Uterus (tissue), 4 donors: Measurements from ENCODE around the gene NCAM2. TPM values are rescaled to one million over a fixed set of nuclear protein-coding genes. Genes with fewer than 3 reads are reported as not detected.

Source experiments
- DNase-seq, 2 donors: peaks; one replicate each; pipeline ENCODE4 v3.0.0-alpha.2; 2019 to 2020
- H3K27ac ChIP-seq, 2 donors: fragments of 200-600 bp; sonication (generic); 1 replicate in 1 of 2; 2 replicates in 1 of 2; pipeline ENCODE4 v1.5.1; 2016 to 2018
- H3K27me3 ChIP-seq, 2 donors: fragments of 200-600 bp; sonication (generic); one replicate each; pipeline ENCODE4 v1.5.1; 2018 to 2019; ENCODE audit warnings: control low read depth in 1 of 2
- H3K36me3 ChIP-seq, 2 donors: fragments of 200-600 bp; sonication (generic); one replicate each; pipeline ENCODE4 v1.5.1; 2019; ENCODE audit warnings: control low read depth in 1 of 2
- H3K4me1 ChIP-seq, 2 donors: fragments of 200-600 bp; sonication (generic); one replicate each; pipeline ENCODE4 v1.5.1; 2018 to 2019; ENCODE audit warnings: control low read depth in 1 of 2
- H3K4me3 ChIP-seq, 2 donors: fragments of 200-600 bp; sonication (generic); 1 replicate in 1 of 2; 2 replicates in 1 of 2; pipeline ENCODE4 v1.5.1; 2018 to 2019; ENCODE audit warnings: mild to moderate bottlenecking in 1 of 2
- H3K9me3 ChIP-seq, 2 donors: fragments of 200-600 bp; sonication (generic); one replicate each; pipeline ENCODE4 v1.5.1; 2019; ENCODE audit warnings: control low read depth in 1 of 2
- CTCF ChIP-seq, 4 experiments: fragments of 200-600 bp in 2 of 4; fragments of 450-650 bp in 2 of 4; sonication (generic) in 2 of 4; IDR thresholded peaks; one replicate each; pipeline ENCODE4 v1.5.1; 2016 to 2019; ENCODE audit warnings: antibody characterized with exemption in 4 of 4, mild to moderate bottlenecking in 2 of 4, moderate library complexity in 1 of 4
- POLR2A ChIP-seq, 2 donors: fragments of 450-650 bp; IDR thresholded peaks; one replicate each; pipeline ENCODE4 v1.6.1; 2016; ENCODE audit warnings: antibody characterized with exemption in 2 of 2, mild to moderate bottlenecking in 1 of 2, moderate library complexity in 1 of 2
- intact Hi-C: fragments of 100-400 bp; cut with DNase I; formaldehyde crosslinking; loops from one replicate; pipeline ENCODE4 v1.15.1; 2023; ENCODE audit warnings: low total_unique reads
- total RNA-seq, 4 donors: library from RNA; depleted of rRNA in 3 of 4; stranded (reverse); fragments of >200 nt in 3 of 4; gene quantifications; one replicate each; pipeline versions ENCODE4 v1.1.0 to v1.2.4, GENCODE V29; 2014 to 2023
- donor health status: DM: yes; HTN: yes; CAD: no.

NCAM2 gene
- total RNA-seq, 4 donors from 2014 or later: 1.2 to 214 (median 26.1) TPM

- Histone ChIP-seq H3K4me1 (no peaks in the 10 kb centered on the region), H3K27me3 (no peaks in the 10 kb centered on the region), H3K4me3 (no peak overlapping the region), H3K9me3 (no peaks in the 10 kb centered on the region), H3K36me3 (no peaks in the 10 kb centered on the region), H3K27ac (no peak overlapping the region)
- TF ChIP-seq CTCF (IDR thresholded peaks at IDR 0.05) (no peak), POLR2A (IDR thresholded peaks at IDR 0.05) (no peak)
- DNase-seq: no peak
- intact Hi-C loops: no loop called here
Observed at GRCh38 chr21:21003701-21004100, 5.5 kb downstream of the NCAM2 start.

GRCh38 chr21:21007606-21008005, 9.4 kb downstream of the NCAM2 start:
- Histone ChIP-seq H3K9me3 (no peaks in the 10 kb centered on the region), H3K27me3 (no peaks in the 10 kb centered on the region), H3K27ac (no peak overlapping the region), H3K4me3 (no peak overlapping the region), H3K36me3 (no peaks in the 10 kb centered on the region), H3K4me1 (no peaks in the 10 kb centered on the region)
- TF ChIP-seq POLR2A (IDR thresholded peaks at IDR 0.05): no peak
- no peak for TF ChIP-seq CTCF (IDR thresholded peaks at IDR 0.05)
- DNase-seq: no peak
- intact Hi-C loops: no loop called here

- TF ChIP-seq POLR2A (IDR thresholded peaks at IDR 0.05) (no peak), CTCF (IDR thresholded peaks at IDR 0.05) (no peak)
- DNase-seq: no peak
- H3K36me3 ChIP-seq: no peaks in the 10 kb centered on the region
- H3K4me1 ChIP-seq: no peaks in the 10 kb centered on the region
- intact Hi-C loops: no loop called here
- no peaks in the 10 kb centered on the region for H3K27me3 ChIP-seq
- no peak overlapping the region for H3K27ac ChIP-seq
- no peaks in the 10 kb centered on the region for H3K9me3 ChIP-seq
- no peak overlapping the region for H3K4me3 ChIP-seq
Observed at GRCh38 chr21:21010228-21010627, 12.0 kb downstream of the NCAM2 start.

- intact Hi-C loops: no loop called here
- Histone ChIP-seq H3K4me1 (no peaks in the 10 kb centered on the region), H3K27me3 (no peaks in the 10 kb centered on the region), H3K4me3 (no peak overlapping the region), H3K9me3 (no peaks in the 10 kb centered on the region), H3K36me3 (no peaks in the 10 kb centered on the region), H3K27ac (no peak overlapping the region)
- DNase-seq: no peak
- TF ChIP-seq CTCF (IDR thresholded peaks at IDR 0.05) (no peak), POLR2A (IDR thresholded peaks at IDR 0.05) (no peak)
Observed at GRCh38 chr21:21010698-21011097, 12.5 kb downstream of the NCAM2 start.

GRCh38 chr21:21018821-21019220, 20.6 kb downstream of the NCAM2 start:
- no peaks in the 10 kb centered on the region for H3K27me3 ChIP-seq
- H3K36me3 ChIP-seq: no peaks in the 10 kb centered on the region
- no peaks in the 10 kb centered on the region for H3K4me1 ChIP-seq
- intact Hi-C loops: no loop called here
- H3K9me3 ChIP-seq: no peaks in the 10 kb centered on the region
- H3K4me3 ChIP-seq: no peak overlapping the region
- H3K27ac ChIP-seq: no peak overlapping the region
- no peak for DNase-seq
- no peak for TF ChIP-seq CTCF (IDR thresholded peaks at IDR 0.05)
- no peak for TF ChIP-seq POLR2A (IDR thresholded peaks at IDR 0.05)
